IMR-90 (cell line): Measurements from ENCODE around the gene AGBL1. TPM values are rescaled to one million over a fixed set of nuclear protein-coding genes. Genes with fewer than 3 reads are reported as not detected.

Source experiments
- ATAC-seq: fragments of 200-7000 bp; cut with Tn5 transposase; 2 replicates; pipeline ENCODE4 v1.9.1; 2020; ENCODE audit warnings: low read depth, mild to moderate bottlenecking, moderate library complexity
- BruUV-seq: library from RNA; stranded (reverse); fragments of 400-500 nt; replicated peaks from 2 replicates; lab custom pipeline; 2021; lab: Mats Ljungman, UMichigan
- CTCF ChIA-PET: fragments of 300-600 bp; formaldehyde crosslinking; extraction: SDS; loops from one replicate; lab custom pipeline; 2021; ENCODE audit warnings: antibody characterized with exemption; lab: Yijun Ruan, JAX
- POLR2A ChIA-PET: fragments of 300-600 bp; sonication (Branson Sonifier 250); formaldehyde crosslinking; loops from one replicate; lab custom pipeline; 2022; ENCODE audit warnings: antibody characterized with exemption; ENCODE audit not compliant: unreplicated experiment; lab: Charles Lee
- DNase-seq: peaks from one replicate; pipeline ENCODE4 v3.0.0; 2013
- H2AFZ ChIP-seq: replicated peaks from 2 replicates; pipeline ENCODE3; 2013; ENCODE audit warnings: low read length, mild to moderate bottlenecking; ENCODE audit not compliant: poor library complexity
- H2AK5ac ChIP-seq: 2 replicates; pipeline ENCODE4 v1.6.1; 2013; ENCODE audit warnings: low read depth, low read length, inconsistent platforms
- H2AK9ac ChIP-seq: replicated peaks from 2 replicates; pipeline ENCODE3; 2013; ENCODE audit warnings: mild to moderate bottlenecking, low read depth, low read length, moderate library complexity; ENCODE audit not compliant: poor library complexity
- H2BK120ac ChIP-seq: 2 replicates; pipeline ENCODE4 v1.6.1; 2013; ENCODE audit warnings: low read depth, low read length, inconsistent platforms
- H2BK15ac ChIP-seq: 3 replicates; pipeline ENCODE4 v1.6.1; 2013; ENCODE audit warnings: low read depth, low read length, inconsistent platforms
- H2BK20ac ChIP-seq: 2 replicates; pipeline ENCODE4 v1.6.1; 2013; ENCODE audit warnings: low read depth, mild to moderate bottlenecking, inconsistent platforms, low read length, moderate library complexity
- H2BK5ac ChIP-seq: 2 replicates; pipeline ENCODE4 v1.6.1; 2013; ENCODE audit warnings: mild to moderate bottlenecking, low read depth, low read length, inconsistent platforms; ENCODE audit not compliant: poor library complexity, severe bottlenecking
- H3K14ac ChIP-seq: replicated peaks from 2 replicates; pipeline ENCODE4 v1.6.1; 2013; ENCODE audit warnings: low read depth, low read length, inconsistent platforms
- H3K18ac ChIP-seq: 2 replicates; pipeline ENCODE4 v1.6.1; 2013; ENCODE audit warnings: low read depth, low read length, control low read depth
- H3K23ac ChIP-seq: 2 replicates; pipeline ENCODE4 v1.6.1; 2013; ENCODE audit warnings: low read depth, low read length, inconsistent platforms
- H3K27ac ChIP-seq: 2 replicates; pipeline ENCODE4 v1.5.1; 2013; ENCODE audit warnings: mild to moderate bottlenecking, control low read depth, low read length; ENCODE audit not compliant: insufficient read depth
- H3K27me3 ChIP-seq: 2 replicates; pipeline ENCODE4 v1.6.1; 2013; ENCODE audit warnings: low read length; ENCODE audit not compliant: control insufficient read depth, insufficient read depth
- H3K36me3 ChIP-seq: 2 replicates; pipeline ENCODE4 v1.6.1; 2013; ENCODE audit warnings: low read length, mixed read lengths; ENCODE audit not compliant: control insufficient read depth, insufficient read depth
- H3K4ac ChIP-seq: 2 replicates; pipeline ENCODE4 v1.6.1; 2013; ENCODE audit warnings: low read depth, low read length, inconsistent platforms
- H3K4me1 ChIP-seq: 2 replicates; pipeline ENCODE4 v1.6.1; 2013; ENCODE audit warnings: low read length, mixed read lengths; ENCODE audit not compliant: control insufficient read depth, insufficient read depth
- H3K4me2 ChIP-seq: 2 replicates; pipeline ENCODE4 v1.6.1; 2013; ENCODE audit warnings: low read depth, mild to moderate bottlenecking, control low read depth, low read length, moderate library complexity
- H3K4me3 ChIP-seq: 2 replicates; pipeline ENCODE4 v1.5.1; 2013; ENCODE audit warnings: low read depth, mild to moderate bottlenecking, control low read depth, low read length, moderate library complexity; ENCODE audit not compliant: insufficient read depth
- H3K56ac ChIP-seq: 2 replicates; pipeline ENCODE4 v1.6.1; 2013; ENCODE audit warnings: low read length, inconsistent platforms; ENCODE audit not compliant: insufficient read depth; ENCODE audit errors: extremely low read depth
- H3K79me1 ChIP-seq, 2 experiments: 2 replicates each; pipeline ENCODE4 v1.6.1; 2013; ENCODE audit warnings: low read length in 2 of 2, inconsistent platforms in 1 of 2, low read depth in 1 of 2
- H3K9ac ChIP-seq: 2 replicates; pipeline ENCODE4 v1.6.1; 2013; ENCODE audit warnings: low read depth, low read length, control low read depth
- H3K9me1 ChIP-seq: 2 replicates; pipeline ENCODE4 v1.6.1; 2013; ENCODE audit warnings: low read length, inconsistent platforms; ENCODE audit not compliant: insufficient read depth
- H3K9me3 ChIP-seq: 2 replicates; pipeline ENCODE4 v1.6.1; 2013; ENCODE audit warnings: low read length; ENCODE audit not compliant: control insufficient read depth, insufficient read depth
- H4K20me1 ChIP-seq: 2 replicates; pipeline ENCODE4 v1.6.1; 2013; ENCODE audit warnings: low read length, inconsistent platforms; ENCODE audit not compliant: insufficient read depth
- H4K5ac ChIP-seq: 2 replicates; pipeline ENCODE4 v1.6.1; 2013; ENCODE audit warnings: mild to moderate bottlenecking, low read depth, low read length, control low read depth
- H4K8ac ChIP-seq, 2 experiments: 2 replicates each; pipeline ENCODE4 v1.6.1; 2013; ENCODE audit warnings: low read depth in 2 of 2, low read length in 2 of 2, control low read depth in 1 of 2, inconsistent platforms in 1 of 2
- H4K91ac ChIP-seq: 2 replicates; pipeline ENCODE4 v1.6.1; 2013; ENCODE audit warnings: low read depth, low read length, inconsistent platforms; ENCODE audit not compliant: insufficient read depth
- BHLHE40 ChIP-seq: fragments of 150-350 bp; IDR thresholded peaks from 2 replicates; pipeline ENCODE4 v1.6.1; 2016; ENCODE audit warnings: mild to moderate bottlenecking, low read depth, low read length
- MAFK ChIP-seq: IDR thresholded peaks from 2 replicates; pipeline ENCODE4 v1.6.1; 2012; ENCODE audit warnings: low read depth, low read length, improper control_type of control experiment
- MXI1 ChIP-seq: IDR thresholded peaks from 2 replicates; pipeline ENCODE4 v1.6.1; 2012; ENCODE audit warnings: low read depth, mild to moderate bottlenecking, low read length, moderate library complexity, borderline replicate concordance
- POLR2A ChIP-seq: IDR thresholded peaks from 2 replicates; pipeline ENCODE4 v1.6.1; 2012; ENCODE audit warnings: mild to moderate bottlenecking, low read depth, low read length
- RAD21 ChIP-seq: IDR thresholded peaks from 2 replicates; pipeline ENCODE4 v1.6.1; 2012; ENCODE audit warnings: low read length, improper control_type of control experiment
- RCOR1 ChIP-seq: IDR thresholded peaks from 2 replicates; pipeline ENCODE4 v1.6.1; 2012; ENCODE audit warnings: mild to moderate bottlenecking, low read length, improper control_type of control experiment; ENCODE audit not compliant: insufficient replicate concordance
- RFX5 ChIP-seq: IDR thresholded peaks from 2 replicates; pipeline ENCODE4 v1.8.0; 2012; ENCODE audit warnings: low read depth, mild to moderate bottlenecking, low read length, moderate library complexity
- SMC3 ChIP-seq: fragments of 150-350 bp; IDR thresholded peaks from 2 replicates; pipeline ENCODE4 v1.6.1; 2016; ENCODE audit warnings: low read depth, mild to moderate bottlenecking, antibody characterized with exemption, low read length, moderate library complexity
- WGBS, 2 experiments: methylation state at CpG; one replicate each; pipeline versions ENCODE4 v1.1.5 to v1.1.7; 2013; ENCODE audit warnings: missing lambda C conversion rate in 2 of 2; ENCODE audit not compliant: insufficient read length in 1 of 2; ENCODE audit errors: extremely low coverage in 2 of 2; 5-methylcytosine and 5-hydroxymethylcytosine counted together
- dilution Hi-C: fragments of 300-500 bp; cut with HindIII; formaldehyde crosslinking; loops from one replicate; pipeline ENCODE4 v1.14.3; 2018; ENCODE audit warnings: low sequenced_read_pairs; ENCODE audit not compliant: unreplicated experiment
- in situ Hi-C: fragments of 300-500 bp; cut with MboI; formaldehyde crosslinking; loops from 3 replicates; pipeline ENCODE4 v1.14.3; 2019; ENCODE audit warnings: low sequenced_read_pairs, inconsistent platforms, mixed read lengths
- intact Hi-C: fragments of 100-400 bp; cut with micrococcal nuclease; formaldehyde crosslinking; loops from 2 replicates; pipeline ENCODE4 v1.10.0; 2022
- polyA plus RNA-seq, 3 experiments: library from polyadenylated mRNA; depleted of rRNA; stranded (reverse); fragments of >200 nt; gene quantifications; 2 replicates each; pipeline ENCODE4 v1.2.3, GENCODE V29; 2012; ENCODE audit warnings: low replicate concordance in 1 of 3
- total RNA-seq: library from RNA; depleted of rRNA; stranded (reverse); fragments of >200 nt; gene quantifications from 2 replicates; pipeline ENCODE4 v1.2.3, GENCODE V29; 2012

AGBL1 gene
- total and polyA plus RNA-seq, 2 of the 4 experiments (the other 2 are of a cell fraction): not detected

- H3K36me3 ChIP-seq: no peaks in the 10 kb centered on the region
- H4K91ac ChIP-seq: no peak overlapping the region
- no peak overlapping the region for H3K9ac ChIP-seq
- peaks cover 3% of the 10 kb centered on the region; the same call in 1 of the 2 replicates for H3K9me3 ChIP-seq
- H3K4me3 ChIP-seq: no peak overlapping the region
- no peak overlapping the region for H4K5ac ChIP-seq
- H3K9me1 ChIP-seq: no peaks in the 10 kb centered on the region
- no peaks in the 10 kb centered on the region for H3K79me1 ChIP-seq
- H3K56ac ChIP-seq: no peak overlapping the region
- H2BK5ac ChIP-seq: no peak overlapping the region
- H4K8ac ChIP-seq: no peak overlapping the region
- POLR2A ChIA-PET: no interaction called here
- dilution Hi-C loops: no loop called here
- H3K27me3 ChIP-seq: no peaks in the 10 kb centered on the region
- no peak overlapping the region for H3K18ac ChIP-seq
- H2BK120ac ChIP-seq: no peak overlapping the region
- no CpG with 5 or more reads among the region's 3 CpGs for WGBS, 2 experiments
- no peak overlapping the region for H3K4me2 ChIP-seq
- no peak overlapping the region for H2AK5ac ChIP-seq
- DNase-seq: no peak
- H3K27ac ChIP-seq: no peak overlapping the region
- intact Hi-C loops: no loop called here
- TF ChIP-seq POLR2A (no peak), MXI1 (no peak), RCOR1 (no peak), BHLHE40 (no peak), MAFK (0 out of 2 replicates have a peak, but pooled peaks have one; percentile 3), RAD21 (no peak), RFX5 (no peak), SMC3 (no peak)
- BruUV-seq: no TSS peak
- H2AK9ac ChIP-seq: no peak overlapping the region
- H3K23ac ChIP-seq: no peak overlapping the region
- ATAC-seq: no peak
- in situ Hi-C loops: no loop called here
- H2AFZ ChIP-seq: no peak overlapping the region
- H3K4me1 ChIP-seq: no peaks in the 10 kb centered on the region
- no peaks in the 10 kb centered on the region for H4K20me1 ChIP-seq
- no peak overlapping the region for H2BK20ac ChIP-seq
- no peak overlapping the region for H3K4ac ChIP-seq
- H3K14ac ChIP-seq: no peak overlapping the region
- no peak overlapping the region for H2BK15ac ChIP-seq
- CTCF ChIA-PET: no interaction called here
Measured at GRCh38 chr15:86685263-86685662, 605.6 kb downstream of the AGBL1 start.
